Fibroblast of lung (primary cell): ENCODE results near the gene UBA1.

ENCODE experiments used
- CTCF ChIP-seq, 2 donors: IDR thresholded peaks in 1 of 2; conservative IDR thresholded peaks in 1 of 2; 1 replicate in 1 of 2; 2 replicates in 1 of 2; pipeline ENCODE4 v1.5.1; 2011 to 2012; ENCODE audit warnings: low read length in 2 of 2, control low read depth in 1 of 2, inconsistent platforms in 1 of 2, low read depth in 1 of 2, mild to moderate bottlenecking in 1 of 2
- EZH2 ChIP-seq: IDR thresholded peaks from 2 replicates; pipeline ENCODE4 v1.5.1; 2012; ENCODE audit warnings: low read length, control low read depth, mild to moderate bottlenecking; ENCODE audit errors: missing control alignments

DNA sequence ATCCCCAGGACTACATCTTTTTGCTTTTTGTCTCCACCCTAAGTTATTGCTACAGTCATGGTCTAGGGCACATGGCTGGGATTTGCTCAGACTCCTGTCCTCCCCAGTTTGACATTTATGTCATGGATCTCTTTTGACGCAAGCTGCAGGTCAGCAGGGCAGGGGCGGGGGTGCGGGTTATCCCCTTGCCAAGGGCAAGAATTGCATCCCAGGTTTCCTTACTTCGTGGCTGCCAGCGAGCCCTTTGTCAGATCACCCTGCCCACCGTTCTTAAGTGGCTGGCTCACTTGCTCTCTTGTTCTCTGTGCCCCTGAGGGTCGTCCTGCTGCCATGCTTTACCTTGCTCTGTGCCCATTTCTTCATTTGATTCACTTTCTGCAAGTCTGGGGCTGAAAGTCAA lies 21.1 kb upstream of the UBA1 start:
- no peak for TF ChIP-seq CTCF (conservative IDR thresholded peaks at IDR 0.05 in 1 of 2, IDR thresholded peaks at IDR 0.05 in 1 of 2; ENCODE audit: low read depth in 1 of 2, low read length in 2 of 2)
- no peak for TF ChIP-seq EZH2
